Renal pelvis (tissue), 4 donors: ENCODE measurements around the gene PYGO2. TPM values are rescaled to one million over a fixed set of nuclear protein-coding genes. Genes with fewer than 3 reads are reported as not detected.
"Not testable (repeated sequence)": the region's sequence is repeated elsewhere in the genome, so short reads cannot be mapped to it uniquely, and the experiment has no call there.

ENCODE experiments used
- DNase-seq: peaks from one replicate; pipeline ENCODE4 v3.0.0-alpha.2; 2013
- polyA plus RNA-seq, 3 donors: library from polyadenylated mRNA; unstranded; fragments of 120-200 nt; gene quantifications; one replicate each; pipeline ENCODE4 v1.2.1, GENCODE V29; 2013; ENCODE audit not compliant: insufficient read length in 3 of 3

Gene PYGO2
- polyA plus RNA-seq, 3 donors = 47.4 to 52.1 (median 51.6) TPM

DNA sequence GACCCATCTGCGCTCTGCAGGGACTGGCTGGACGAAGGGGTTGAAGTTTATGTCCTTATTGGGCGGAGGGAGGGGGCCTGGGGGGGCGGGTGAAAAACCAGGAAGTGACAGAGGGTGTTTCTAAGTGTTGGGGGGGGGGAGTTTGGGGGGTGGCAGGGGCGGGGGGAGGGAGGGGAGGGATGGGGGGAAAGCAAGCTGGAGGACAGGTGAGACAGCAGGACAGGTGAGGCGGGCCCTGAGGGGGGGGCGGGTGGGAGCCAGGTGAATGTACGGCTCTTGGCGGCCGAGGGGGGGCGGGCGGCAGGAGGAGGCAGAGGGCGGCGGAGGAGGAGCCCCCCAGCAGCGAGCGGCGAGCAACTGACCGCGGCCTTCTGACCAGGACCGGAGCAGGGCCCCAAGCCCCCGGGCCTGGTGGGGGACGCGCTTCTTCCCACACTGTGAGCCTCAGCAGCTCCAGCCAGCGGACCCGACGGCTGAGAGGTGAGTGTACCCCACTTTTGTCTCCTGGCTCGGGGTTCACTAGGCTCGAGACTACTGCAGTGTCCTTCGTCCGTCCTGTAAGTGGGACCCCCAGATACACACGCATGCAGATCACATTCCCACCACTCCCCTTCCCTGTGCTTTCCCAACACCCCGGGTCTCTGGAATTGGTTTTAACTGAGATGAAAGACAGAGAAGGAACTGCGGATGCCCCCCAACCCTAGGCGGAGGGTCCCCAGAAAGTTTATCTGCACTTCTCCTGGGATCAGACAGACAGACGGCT lies 41.1 kb upstream of the PYGO2 start, which contains the start of gene ZBTB7B:
Gene ZBTB7B (plus strand): TSS at position 339 of the 763 bp plus-strand sequence. CDS start 11,859 bp downstream, outside the sequence.
- no peak for DNase-seq

DNA sequence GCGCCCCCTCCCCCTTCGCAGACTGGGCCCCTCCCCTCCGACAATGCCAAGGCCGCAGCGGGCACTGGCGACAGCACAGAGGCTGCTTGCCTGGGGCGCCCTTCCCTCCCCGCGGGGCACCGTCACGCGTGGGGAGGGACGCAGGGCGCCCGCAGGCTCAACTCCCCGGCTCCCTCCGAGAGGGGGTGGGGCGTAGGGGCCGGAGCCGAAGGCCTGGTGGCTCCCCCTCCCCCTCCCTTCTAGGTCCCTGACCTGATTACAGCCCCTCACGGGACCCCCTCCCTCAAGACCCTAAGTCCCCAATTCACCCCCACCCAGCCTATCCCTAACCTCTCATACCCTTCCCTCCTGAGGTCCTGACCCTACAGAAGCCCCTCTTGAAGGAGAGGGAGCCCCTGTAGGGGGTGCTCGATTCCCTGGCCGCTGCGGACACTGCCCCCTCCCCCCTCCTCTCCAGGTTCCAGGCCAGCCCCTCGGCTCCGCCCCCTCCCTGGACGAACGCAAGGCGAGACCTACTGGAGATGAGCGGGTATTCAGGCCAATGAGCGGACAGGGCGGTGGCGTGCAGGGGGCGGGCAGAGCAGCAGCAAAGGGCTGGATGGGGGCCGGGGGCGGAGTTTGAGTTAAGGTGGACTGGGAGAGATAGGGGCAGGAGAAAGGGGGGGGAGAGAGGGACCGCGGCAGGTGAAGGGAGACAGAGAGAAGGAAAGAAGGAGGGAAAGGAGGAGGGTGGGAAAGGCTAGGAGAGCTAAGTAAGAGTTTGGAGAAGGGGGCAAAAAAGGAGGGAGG lies 40.3 kb upstream of the PYGO2 start:
- peak; percentile 99 for DNase-seq

GRCh38 chr1:155001425-155001674 lies 39.8 kb upstream of the PYGO2 start:
- no peak for DNase-seq

DNA sequence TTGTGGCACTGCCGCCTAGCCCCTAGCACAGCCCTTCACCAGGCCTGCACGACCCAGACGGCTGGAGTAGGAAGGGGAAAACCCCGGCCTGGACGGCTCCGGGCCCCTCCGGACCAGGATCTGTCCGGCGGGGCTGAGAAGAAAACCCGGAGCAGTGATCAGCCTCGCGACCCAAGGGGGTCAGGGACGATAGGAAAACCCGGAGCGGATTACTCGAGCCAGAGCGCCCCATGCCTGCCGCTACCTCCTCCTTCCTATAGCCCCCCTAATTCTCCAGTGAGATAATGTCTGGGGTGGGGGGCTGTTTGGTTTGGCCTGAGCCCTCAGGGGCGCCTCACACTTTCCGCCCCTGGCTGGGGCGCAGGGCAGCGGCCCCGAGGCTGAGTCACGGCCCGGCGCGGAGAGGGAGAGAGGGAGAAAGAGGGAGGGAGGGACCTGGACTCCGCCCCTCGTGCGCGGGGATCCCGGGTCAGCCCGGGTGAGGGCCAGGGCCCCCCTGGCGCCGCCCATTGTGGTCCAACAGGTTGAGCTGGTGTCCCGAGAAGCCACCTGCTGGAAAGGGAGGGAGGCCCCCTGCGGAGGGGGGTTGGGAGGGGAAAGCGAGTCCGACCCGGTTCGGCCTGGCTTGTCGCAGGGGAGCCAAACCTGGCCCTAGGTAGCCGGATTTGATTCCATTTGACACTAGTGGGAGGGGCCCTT lies 39.3 kb upstream of the PYGO2 start:
- DNase-seq = peak; percentile 95

DNA sequence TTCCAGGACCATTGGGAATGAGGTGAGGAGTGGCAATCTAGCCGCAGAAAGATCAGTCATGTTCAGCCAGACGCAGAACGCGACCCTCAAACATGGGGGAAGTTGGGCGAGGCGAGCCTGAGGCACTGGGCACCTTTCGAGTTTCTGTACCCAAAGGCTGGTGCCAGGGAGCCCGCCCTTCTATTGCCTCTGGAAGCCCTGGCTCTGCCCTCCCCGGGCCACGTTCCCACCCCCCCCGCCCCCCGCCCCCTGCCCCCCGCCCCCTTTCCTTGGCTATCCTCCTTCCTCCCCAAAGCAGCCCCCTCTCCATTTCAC lies 38.8 kb upstream of the PYGO2 start:
- DNase-seq = no peak

DNA sequence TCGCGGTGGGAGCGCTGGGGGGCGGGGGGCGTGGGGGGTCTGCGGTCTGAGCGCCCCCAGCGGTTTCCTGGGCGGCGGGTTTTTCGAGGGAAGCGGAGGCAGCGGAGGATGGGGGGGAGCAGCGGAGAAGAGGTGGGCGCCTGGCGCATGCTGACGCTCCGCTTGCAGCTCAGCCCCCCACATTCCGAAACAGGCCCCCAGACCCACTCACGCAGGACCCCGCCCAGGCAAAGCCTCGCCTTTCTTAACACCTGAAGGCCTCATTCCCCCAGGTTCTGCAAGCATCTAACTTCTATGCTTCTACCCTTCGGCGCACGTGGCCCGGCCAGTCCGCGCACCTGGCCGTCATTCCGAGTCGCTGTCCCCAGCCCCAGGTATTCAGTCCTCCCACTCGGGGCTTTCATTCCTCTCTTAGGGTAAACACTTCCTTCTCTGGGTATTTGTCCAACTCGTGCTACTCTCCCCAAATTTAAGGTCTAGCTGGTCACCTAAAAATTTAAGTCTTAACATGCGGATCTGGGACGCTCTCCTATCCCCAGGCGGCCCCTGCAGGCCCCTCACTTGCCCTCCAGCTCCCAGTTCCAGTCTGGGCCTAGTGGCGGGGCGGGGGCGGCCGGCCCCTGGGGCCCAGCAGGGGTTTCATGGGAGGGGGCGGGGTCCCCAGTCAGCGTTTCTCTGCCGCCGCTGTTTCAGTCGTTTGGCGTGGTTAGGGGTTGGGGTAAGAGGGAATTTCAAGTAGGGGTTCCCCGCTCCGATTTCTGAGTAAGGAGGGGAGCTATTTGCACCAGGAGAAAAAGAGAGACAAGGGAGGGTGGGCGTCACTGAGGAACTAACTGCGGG lies 38.2 kb upstream of the PYGO2 start:
- DNase-seq = no peak

DNA sequence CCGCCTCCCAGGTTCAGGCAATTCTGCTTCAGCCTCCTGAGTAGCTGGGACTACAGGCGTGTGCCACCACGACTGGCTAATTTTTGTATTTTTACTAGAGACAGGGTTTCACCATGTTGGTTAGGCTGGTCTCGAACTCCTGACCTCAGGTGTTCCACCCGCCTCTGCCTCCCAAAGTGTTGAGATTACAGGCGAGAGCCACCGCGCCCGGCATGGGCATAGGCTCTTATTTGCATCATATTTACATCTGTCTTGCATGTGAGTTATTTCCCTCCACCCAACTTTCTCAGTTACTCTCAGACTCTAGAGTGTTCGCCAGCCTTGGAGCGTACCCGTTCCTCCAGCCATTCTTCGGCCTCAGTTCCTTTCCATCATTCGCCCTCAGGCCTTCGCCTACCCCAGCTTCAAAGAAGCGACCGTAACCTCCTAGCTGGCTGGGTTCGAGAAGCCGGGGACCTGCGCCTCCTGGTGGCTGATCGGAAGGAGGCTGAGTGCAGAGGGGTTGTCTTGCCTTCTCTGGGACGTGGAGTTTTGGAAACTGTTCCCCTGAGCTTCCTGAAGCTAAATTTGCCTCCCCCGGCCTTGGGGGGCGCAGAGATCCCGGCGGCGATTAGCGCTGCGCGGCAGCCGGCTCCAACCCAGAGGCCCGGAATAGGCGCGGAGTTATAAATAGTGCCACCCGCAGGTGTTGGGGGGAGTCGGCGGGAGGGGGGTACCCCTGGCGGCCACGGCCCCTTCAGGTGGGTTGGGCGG lies 37.4 kb upstream of the PYGO2 start:
- no peak for DNase-seq

DNA sequence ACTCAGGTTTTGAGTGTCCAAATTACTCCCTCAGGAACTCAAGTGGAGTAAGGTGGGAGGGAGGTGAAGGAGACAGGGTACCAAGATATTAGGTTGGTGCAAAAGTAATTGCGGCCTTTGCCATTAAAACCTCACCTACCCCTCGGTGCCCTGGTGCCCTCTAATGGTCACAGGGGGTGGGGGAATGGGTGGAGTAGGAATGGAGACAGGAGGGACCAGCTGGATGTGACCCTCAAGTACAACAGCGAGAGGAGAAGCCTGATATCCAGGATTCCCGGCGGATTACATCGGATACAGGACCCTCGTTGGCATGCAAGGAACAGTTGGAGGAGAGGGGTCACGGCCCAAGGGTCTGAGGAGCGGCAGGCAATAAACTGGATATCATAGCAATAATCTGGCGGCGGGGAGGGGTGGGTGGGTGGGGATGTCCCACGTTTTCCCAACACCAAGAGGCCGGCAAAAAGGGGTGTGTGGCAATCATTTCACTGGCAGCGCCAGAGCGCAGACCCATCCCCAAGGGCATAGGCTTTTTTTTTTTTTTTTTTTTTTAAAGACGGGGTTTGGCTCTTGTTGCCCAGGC lies 36.7 kb upstream of the PYGO2 start:
- DNase-seq = no peak

- DNase-seq = no peak
Observed at GRCh38 chr1:154996966-154997701, 35.6 kb upstream of the PYGO2 start.

DNA sequence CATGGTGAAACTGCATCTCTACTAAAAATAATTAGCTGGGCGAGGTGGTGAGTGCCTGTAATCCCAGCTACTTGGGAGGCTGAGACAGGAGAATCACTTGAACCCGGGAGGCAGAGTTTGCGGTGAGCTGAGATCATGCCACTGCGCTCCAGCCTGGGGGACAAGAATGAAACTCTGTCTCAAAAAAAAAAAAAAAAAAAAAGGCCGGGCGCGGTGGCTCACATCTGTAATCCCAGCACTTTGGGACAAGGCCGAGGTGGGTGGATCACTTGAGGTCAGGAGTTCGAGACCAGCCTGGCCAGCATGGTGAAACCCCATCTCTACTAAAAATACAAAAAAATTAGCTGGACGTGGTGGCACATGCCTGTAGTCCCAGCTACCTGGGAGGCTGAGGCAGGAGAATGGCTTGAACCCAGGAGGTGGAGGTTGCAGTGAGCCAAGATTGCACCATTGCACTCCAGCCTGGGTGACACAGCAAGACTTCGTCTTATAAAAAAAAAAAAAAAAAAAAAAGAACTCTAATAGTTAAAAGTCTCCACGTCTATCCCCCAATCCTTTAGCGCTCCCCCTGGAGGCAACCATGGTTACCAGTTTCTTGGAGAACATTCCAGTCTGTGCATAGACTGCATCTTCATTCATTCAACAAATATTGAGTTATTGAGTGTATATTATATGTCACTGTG lies 33.9 kb upstream of the PYGO2 start:
- DNase-seq = not testable (repeated sequence)

DNA sequence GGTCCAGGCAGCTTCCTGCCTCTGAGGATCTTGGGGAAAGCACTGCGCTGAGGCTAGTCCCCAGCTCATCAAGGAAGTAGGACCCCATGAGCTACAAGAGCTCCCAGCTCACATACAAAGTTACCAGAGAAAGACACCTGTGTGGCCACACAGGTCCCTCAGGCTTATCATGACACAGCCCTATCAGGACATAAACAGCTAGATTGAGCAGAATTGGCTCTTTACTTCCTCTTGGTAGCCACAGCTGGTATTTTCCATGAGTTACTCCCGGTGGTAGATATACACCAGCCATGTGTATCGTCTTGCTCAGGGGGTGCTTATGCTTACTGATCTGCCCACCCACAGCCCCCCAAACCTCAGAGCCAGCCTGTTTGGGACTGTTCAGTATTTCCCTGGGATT lies 33.0 kb upstream of the PYGO2 start:
- DNase-seq = no peak

DNA sequence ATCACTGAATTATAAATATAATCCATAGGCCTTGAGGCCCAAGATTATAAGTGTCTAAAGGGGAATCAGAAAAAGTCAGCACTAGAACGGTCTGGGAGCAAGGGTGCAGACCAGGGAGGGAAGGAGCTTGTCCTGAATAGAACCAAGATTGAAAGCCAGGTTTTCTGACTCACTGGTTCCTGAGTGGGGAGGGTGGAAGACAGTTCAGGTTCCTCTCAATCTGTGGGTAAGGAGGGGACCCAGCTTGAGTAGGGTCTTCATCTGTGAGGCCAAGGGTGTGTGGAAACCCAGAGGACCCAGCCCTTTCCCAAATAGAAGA lies 32.6 kb upstream of the PYGO2 start:
- DNase-seq = no peak

DNA sequence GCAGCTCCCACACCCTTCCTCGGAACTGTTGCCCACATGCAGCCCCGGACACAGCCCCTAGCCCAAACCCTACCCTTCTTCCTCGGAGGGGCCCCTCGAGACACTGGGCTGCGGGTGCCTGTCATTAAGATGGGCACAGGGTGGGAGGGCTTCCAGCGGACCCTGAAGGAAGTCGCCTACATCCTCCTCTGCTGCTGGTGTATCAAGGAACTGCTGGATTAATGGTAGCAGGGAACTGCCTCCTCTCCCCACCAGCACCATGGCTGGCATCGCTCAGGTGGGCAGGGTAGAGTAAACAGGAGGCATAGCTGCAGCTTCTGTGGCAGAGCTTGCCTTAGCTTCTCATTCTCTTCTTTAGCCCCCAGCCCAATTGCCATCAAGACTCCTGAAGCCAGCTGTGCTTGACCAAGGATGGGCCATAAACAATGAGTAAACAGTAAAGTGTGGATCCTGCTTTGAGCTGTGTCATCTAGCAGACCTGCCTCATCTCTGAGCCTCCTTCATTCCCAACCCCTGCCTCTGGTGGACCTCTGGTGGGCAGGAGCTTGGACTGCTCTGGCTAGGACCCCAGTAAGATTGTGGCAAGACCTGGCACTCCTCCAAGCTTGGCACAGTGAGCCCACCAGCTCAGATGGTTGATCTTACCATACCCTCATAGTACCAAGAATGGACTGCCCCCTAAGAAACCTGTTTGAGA lies 32.1 kb upstream of the PYGO2 start, which contains the start of gene LENEP:
Gene LENEP (plus strand): TSS at position 15 of the 697 bp plus-strand sequence. CDS start 22 bp downstream, at position 37.
- DNase-seq = no peak

- DNase-seq = no peak
Observed at GRCh38 chr1:154992721-154993571, 31.4 kb upstream of the PYGO2 start.

GRCh38 chr1:154990276-154990675 lies 28.7 kb upstream of the PYGO2 start:
- no peak for DNase-seq

DNA sequence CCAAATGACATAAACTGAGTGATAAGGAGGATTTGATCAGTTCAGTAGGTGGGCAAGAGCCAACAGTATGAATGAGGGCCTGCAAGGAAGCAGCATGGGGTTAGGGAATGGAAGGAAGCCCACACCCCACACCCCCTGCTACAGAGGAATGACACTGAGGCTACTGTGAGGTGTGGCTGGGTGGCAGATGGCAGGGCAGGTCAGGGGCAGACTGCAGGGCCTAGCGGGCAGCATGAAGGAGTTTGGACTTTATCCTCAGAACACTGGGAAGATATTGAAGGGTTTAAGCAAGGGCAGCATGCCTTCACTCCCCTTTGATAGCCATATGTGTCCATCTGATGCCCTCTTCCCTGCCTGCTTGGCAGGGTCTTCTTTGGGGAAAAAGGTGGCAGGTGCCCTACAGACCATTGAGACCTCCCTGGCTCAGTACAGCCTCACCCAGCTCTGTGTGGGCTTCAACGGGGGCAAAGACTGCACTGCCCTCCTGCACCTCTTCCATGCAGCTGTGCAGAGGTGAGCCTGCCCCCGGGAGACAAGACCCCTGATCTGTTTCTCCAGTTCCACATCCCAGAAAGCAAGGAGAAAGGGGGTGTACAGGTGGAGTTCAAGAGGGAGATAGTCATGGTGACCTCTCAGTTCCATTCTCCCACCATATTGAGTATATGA lies 27.7 kb upstream of the PYGO2 start:
- DNase-seq = no peak
